22Rv1 (cell line): ENCODE data around the gene TMEM138.
A peak's percentile ranks its signal among the peaks of the same experiment; 100 is the strongest.

ENCODE experiments used
- H3K27ac ChIP-seq: fragments of 450-650 bp; 2 replicates; pipeline ENCODE4 v1.5.1; 2017
- CTCF ChIP-seq: fragments of 450-650 bp; IDR thresholded peaks from 2 replicates; pipeline ENCODE4 v1.5.1; 2017; ENCODE audit warnings: mild to moderate bottlenecking
- ZFX ChIP-seq: fragments of 450-650 bp; IDR thresholded peaks from 2 replicates; pipeline ENCODE4 v1.6.1; 2017; ENCODE audit warnings: antibody characterized with exemption, borderline replicate concordance

Gene TMEM138

GRCh38 chr11:61414547-61414946 lies 52.4 kb downstream of the TMEM138 start:
- TF ChIP-seq ZFX (no peak), CTCF (no peak)
- no peak overlapping the region for H3K27ac ChIP-seq

GRCh38 chr11:61415381-61415780 lies 53.2 kb downstream of the TMEM138 start:
- no peak for TF ChIP-seq ZFX
- no peak for TF ChIP-seq CTCF
- H3K27ac ChIP-seq, result no peak overlapping the region

GRCh38 chr11:61416941-61417340 lies 54.8 kb downstream of the TMEM138 start:
- no peak for TF ChIP-seq ZFX
- no peak for TF ChIP-seq CTCF
- 0 out of 2 replicates have a peak overlapping the region, but pooled peaks have one; percentile 5 for H3K27ac ChIP-seq

GRCh38 chr11:61417670-61418069 lies 55.5 kb downstream of the TMEM138 start:
- TF ChIP-seq CTCF (no peak), ZFX (no peak)
- H3K27ac ChIP-seq, result peak overlapping the region; percentile 5; the same call in 1 of the 2 replicates

GRCh38 chr11:61418136-61418535 lies 56.0 kb downstream of the TMEM138 start:
- no peak overlapping the region for H3K27ac ChIP-seq
- TF ChIP-seq ZFX (no peak), CTCF (no peak)
